ENCODE results near the gene TCF3. TPM values are rescaled to one million over a fixed set of nuclear protein-coding genes. Genes with fewer than 3 reads are reported as not detected.
A peak's percentile ranks its signal among the peaks of the same experiment; 100 is the strongest.

TCF3 gene
- total and polyA plus RNA-seq, 10 of the 15 experiments (the other 5 are each of a cell fraction or from before 2014, with no cell fraction given): 6.7 to 282 (median 70.7) TPM

GRCh38 chr19:1648459-1648849 lies 4.0 kb downstream of the TCF3 start (continued):
- TF ChIP-seq EP300 (IDR thresholded peaks at IDR 0.05; ENCODE audit: borderline replicate concordance in 1 of 2, control insufficient read depth in 1 of 2, low read depth in 2 of 2, low read length in 2 of 2) (peak; percentile 43 to 72; a peak in 3 of 4 replicates), RUNX3 (IDR thresholded peaks at IDR 0.05; ENCODE audit: low read length) (peak; percentile 74), TCF12 (IDR thresholded peaks at IDR 0.05; ENCODE audit: low read depth, low read length) (no peak), PML (IDR thresholded peaks at IDR 0.05; ENCODE audit: low read length) (0 out of 2 replicates have a peak, but pooled peaks have one; percentile 49), NRF1 (conservative IDR thresholded peaks at IDR 0.05; ENCODE audit: low read depth, low read length) (no peak), SKIL (IDR thresholded peaks at IDR 0.05; ENCODE audit: low read depth, poor library complexity, severe bottlenecking) (peak; percentile 70), ZBED1 (IDR thresholded peaks at IDR 0.05; ENCODE audit: borderline replicate concordance) (0 out of 2 replicates have a peak, but pooled peaks have one; percentile 64), SRF (IDR thresholded peaks at IDR 0.05; ENCODE audit: low read depth in 2 of 2, low read length in 2 of 2) (0 out of 4 replicates have a peak, but pooled peaks of 1 of the 2 experiments have one; percentile 21), ELK1 (IDR thresholded peaks at IDR 0.05; ENCODE audit: low read depth, low read length) (peak; percentile 15; the same call in 1 of the 2 replicates), NFIC (IDR thresholded peaks at IDR 0.05; ENCODE audit: low read depth, low read length) (peak; percentile 70; the same call in 1 of the 2 replicates), ZNF217 (IDR thresholded peaks at IDR 0.05) (peak; percentile 36; the same call in 1 of the 2 replicates), FOXM1 (IDR thresholded peaks at IDR 0.05; ENCODE audit: low read depth, low read length) (peak; percentile 82), IKZF1 (conservative IDR thresholded peaks at IDR 0.05) (0 out of 2 replicates have a peak, but pooled peaks have one; percentile 18), ATF2 (IDR thresholded peaks at IDR 0.05; ENCODE audit: low read length) (peak; percentile 26; the same call in 1 of the 2 replicates), DPF2 (IDR thresholded peaks at IDR 0.05) (peak; percentile 57; the same call in 1 of the 2 replicates), CHD2 (IDR thresholded peaks at IDR 0.05; ENCODE audit: borderline replicate concordance, low read depth, low read length) (peak; percentile 68), KDM1A (IDR thresholded peaks at IDR 0.05; ENCODE audit: borderline replicate concordance) (no peak), YY1 (IDR thresholded peaks at IDR 0.05; ENCODE audit: low read depth, low read length) (0 out of 2 replicates have a peak, but pooled peaks have one; percentile 21), MTA3 (IDR thresholded peaks at IDR 0.05; ENCODE audit: borderline replicate concordance, low read length) (peak; percentile 66; the same call in 1 of the 2 replicates), BACH1 (IDR thresholded peaks at IDR 0.05; ENCODE audit: borderline replicate concordance) (no peak), TARDBP (IDR thresholded peaks at IDR 0.05; ENCODE audit: borderline replicate concordance) (0 out of 2 replicates have a peak, but pooled peaks have one; percentile 4), BCL3 (IDR thresholded peaks at IDR 0.05; ENCODE audit: borderline replicate concordance, insufficient read depth, low read depth, low read length, poor library complexity, severe bottlenecking) (peak; percentile 20), SMC3 (IDR thresholded peaks at IDR 0.05; ENCODE audit: borderline replicate concordance, low read length) (no peak; the same call in 1 of the 2 replicates), MEF2A (IDR thresholded peaks at IDR 0.05; ENCODE audit: insufficient read depth, low read depth, low read length) (peak; percentile 83; the same call in 1 of the 2 replicates), ZNF384 (IDR thresholded peaks at IDR 0.05; ENCODE audit: borderline replicate concordance, low read depth, low read length) (peak; percentile 42; the same call in 1 of the 2 replicates)

All from GM12878 (cell line).